Stimulated activated CD8-positive, alpha-beta memory T cell treated with anti-CD3 and anti-CD28 coated beads, Interleukin-12 subunit alpha, Interleukin-12 subunit beta, amount 100 ng/mL, for 24 hours (primary cell): ENCODE data around the gene PRKAG2.
"Not testable (repeated sequence)": the region's sequence is repeated elsewhere in the genome, so short reads cannot be mapped to it uniquely, and the experiment has no call there.

ENCODE experiments used
- DNase-seq: peaks from one replicate; pipeline ENCODE4 v3.0.0-alpha.2; 2020; ENCODE audit errors: extremely low read depth

The PRKAG2 gene

GRCh38 chr7:151551820-151552219 lies 325.1 kb downstream of the PRKAG2 start:
- no peak for DNase-seq

- no peak for DNase-seq
These were observed 326.1 kb downstream of the PRKAG2 start for GRCh38 chr7:151550656-151551286.

- no peak for DNase-seq
These were observed 327.3 kb downstream of the PRKAG2 start for GRCh38 chr7:151549644-151550043.

- no peak for DNase-seq
These were observed 327.8 kb downstream of the PRKAG2 start for GRCh38 chr7:151549083-151549482.

GRCh38 chr7:151544183-151544582 lies 332.7 kb downstream of the PRKAG2 start:
- DNase-seq: no peak

- DNase-seq: no peak
These were observed 334.2 kb downstream of the PRKAG2 start for GRCh38 chr7:151542606-151543130.

- DNase-seq: no peak
These were observed 335.0 kb downstream of the PRKAG2 start for GRCh38 chr7:151541709-151542499.

GRCh38 chr7:151540146-151540545 lies 336.8 kb downstream of the PRKAG2 start:
- no peak for DNase-seq

- DNase-seq: no peak
These were observed 337.7 kb downstream of the PRKAG2 start for GRCh38 chr7:151539088-151539671.

GRCh38 chr7:151537818-151538561 lies 338.9 kb downstream of the PRKAG2 start:
- DNase-seq: no peak

- DNase-seq: not testable (repeated sequence)
These were observed 340.7 kb downstream of the PRKAG2 start for GRCh38 chr7:151536178-151536577.

- no peak for DNase-seq
These were observed 347.1 kb downstream of the PRKAG2 start for GRCh38 chr7:151529842-151530241.

GRCh38 chr7:151524845-151525244 lies 352.1 kb downstream of the PRKAG2 start:
- DNase-seq: no peak

GRCh38 chr7:151524331-151524730 lies 352.6 kb downstream of the PRKAG2 start:
- DNase-seq: no peak

GRCh38 chr7:151520419-151521261 lies 356.3 kb downstream of the PRKAG2 start:
- DNase-seq: peak; percentile 1

- peak; percentile 94 for DNase-seq
These were observed 357.0 kb downstream of the PRKAG2 start, which contains the start of gene RHEB for GRCh38 chr7:151519765-151520418. RHEB (minus strand) TSS chr7:151519895; CDS start chr7:151519511, 384 bp downstream.

- peak; percentile 15 for DNase-seq
These were observed 357.8 kb downstream of the PRKAG2 start for GRCh38 chr7:151518947-151519764.

- peak; percentile 16 for DNase-seq
These were observed 358.6 kb downstream of the PRKAG2 start for GRCh38 chr7:151518105-151518946.
